Neural cell (in vitro differentiated cells): ENCODE measurements around the gene EPB41.

ENCODE experiments used
- CTCF ChIP-seq: fragments of 450-650 bp; IDR thresholded peaks from 2 replicates; pipeline ENCODE4 v1.5.1; 2014; ENCODE audit warnings: antibody characterized with exemption, mild to moderate bottlenecking, moderate library complexity; ENCODE audit not compliant: poor library complexity, severe bottlenecking
- EP300 ChIP-seq: fragments of 450-650 bp; conservative IDR thresholded peaks from 2 replicates; pipeline ENCODE4 v1.6.1; 2014; ENCODE audit warnings: antibody characterized with exemption, mild to moderate bottlenecking, moderate library complexity; ENCODE audit not compliant: poor library complexity, severe bottlenecking
- EZH2 ChIP-seq: fragments of 200-600, 300-800 bp; shearing (Covaris generic), sonication (generic); IDR thresholded peaks from 2 replicates; pipeline ENCODE4 v1.6.1; 2014; ENCODE audit warnings: antibody characterized with exemption, low read length, borderline replicate concordance, mild to moderate bottlenecking; ENCODE audit not compliant: insufficient read depth, poor library complexity, severe bottlenecking
- MXI1 ChIP-seq: fragments of 450-650 bp; conservative IDR thresholded peaks from 2 replicates; pipeline ENCODE4 v1.6.1; 2014; ENCODE audit warnings: antibody characterized with exemption, mild to moderate bottlenecking; ENCODE audit not compliant: poor library complexity, severe bottlenecking
- POLR2AphosphoS5 ChIP-seq: IDR thresholded peaks from 2 replicates; pipeline ENCODE4 v1.6.1; 2012
- RAD21 ChIP-seq: fragments of 450-650 bp; conservative IDR thresholded peaks from 2 replicates; pipeline ENCODE4 v1.6.1; 2014; ENCODE audit warnings: antibody characterized with exemption, mild to moderate bottlenecking, moderate library complexity
- SMC3 ChIP-seq: fragments of 450-650 bp; conservative IDR thresholded peaks from 2 replicates; pipeline ENCODE4 v1.6.1; 2014; ENCODE audit warnings: antibody characterized with exemption, mild to moderate bottlenecking, moderate library complexity; ENCODE audit not compliant: poor library complexity
- TAF1 ChIP-seq: IDR thresholded peaks from 2 replicates; pipeline ENCODE4 v1.6.1; 2012; ENCODE audit warnings: low read depth
- TF ChIP-seq, protein P1 (sequence below): IDR thresholded peaks from 2 replicates; pipeline ENCODE4 v1.6.1; 2012; ENCODE audit warnings: borderline replicate concordance

- TF ChIP-seq CTCF = no peak
- TF ChIP-seq RAD21 = no peak
- TF ChIP-seq SMC3 = no peak
- no peak for TF ChIP-seq EZH2
- no peak for TF ChIP-seq TAF1
- no peak for TF ChIP-seq MXI1
- TF ChIP-seq EP300 = no peak
- TF ChIP-seq, protein P1, sequence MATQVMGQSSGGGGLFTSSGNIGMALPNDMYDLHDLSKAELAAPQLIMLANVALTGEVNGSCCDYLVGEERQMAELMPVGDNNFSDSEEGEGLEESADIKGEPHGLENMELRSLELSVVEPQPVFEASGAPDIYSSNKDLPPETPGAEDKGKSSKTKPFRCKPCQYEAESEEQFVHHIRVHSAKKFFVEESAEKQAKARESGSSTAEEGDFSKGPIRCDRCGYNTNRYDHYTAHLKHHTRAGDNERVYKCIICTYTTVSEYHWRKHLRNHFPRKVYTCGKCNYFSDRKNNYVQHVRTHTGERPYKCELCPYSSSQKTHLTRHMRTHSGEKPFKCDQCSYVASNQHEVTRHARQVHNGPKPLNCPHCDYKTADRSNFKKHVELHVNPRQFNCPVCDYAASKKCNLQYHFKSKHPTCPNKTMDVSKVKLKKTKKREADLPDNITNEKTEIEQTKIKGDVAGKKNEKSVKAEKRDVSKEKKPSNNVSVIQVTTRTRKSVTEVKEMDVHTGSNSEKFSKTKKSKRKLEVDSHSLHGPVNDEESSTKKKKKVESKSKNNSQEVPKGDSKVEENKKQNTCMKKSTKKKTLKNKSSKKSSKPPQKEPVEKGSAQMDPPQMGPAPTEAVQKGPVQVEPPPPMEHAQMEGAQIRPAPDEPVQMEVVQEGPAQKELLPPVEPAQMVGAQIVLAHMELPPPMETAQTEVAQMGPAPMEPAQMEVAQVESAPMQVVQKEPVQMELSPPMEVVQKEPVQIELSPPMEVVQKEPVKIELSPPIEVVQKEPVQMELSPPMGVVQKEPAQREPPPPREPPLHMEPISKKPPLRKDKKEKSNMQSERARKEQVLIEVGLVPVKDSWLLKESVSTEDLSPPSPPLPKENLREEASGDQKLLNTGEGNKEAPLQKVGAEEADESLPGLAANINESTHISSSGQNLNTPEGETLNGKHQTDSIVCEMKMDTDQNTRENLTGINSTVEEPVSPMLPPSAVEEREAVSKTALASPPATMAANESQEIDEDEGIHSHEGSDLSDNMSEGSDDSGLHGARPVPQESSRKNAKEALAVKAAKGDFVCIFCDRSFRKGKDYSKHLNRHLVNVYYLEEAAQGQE = no peak
- TF ChIP-seq POLR2AphosphoS5 = no peak
Observed at GRCh38 chr1:28888915-28889314, 25.5 kb upstream of the EPB41 start.
